Left lobe of liver (tissue), 1 donor: ENCODE data around the gene ANKRD13B. TPM values are rescaled to one million over a fixed set of nuclear protein-coding genes. Genes with fewer than 3 reads are reported as not detected.

Experiments used
- total RNA-seq: library from RNA; stranded (reverse); gene quantifications from one replicate; pipeline ENCODE4 v1.2.1, GENCODE V29; 2021
- donor health status: DM: no; HTN: yes; CAD: no.

The ANKRD13B gene
- total RNA-seq, 1 donor from 2014 or later: 1.3 TPM

Other genes starting within 250 kb of the ANKRD13B start
- gene TAOK1, start 202.8 kb upstream of the ANKRD13B start, total RNA-seq: 20.9 TPM
- 31.2 TPM for gene ABHD15, start 26.1 kb upstream of the ANKRD13B start, total RNA-seq
- gene TP53I13, start 24.4 kb upstream of the ANKRD13B start, total RNA-seq: 84.2 TPM
- gene GIT1, start 3.5 kb upstream of the ANKRD13B start, total RNA-seq: 9.4 TPM
- gene CORO6, start 29.8 kb downstream of the ANKRD13B start, total RNA-seq: 0.35 TPM